ENCODE data around the gene KLK11.

KLK11 gene

GRCh38 chr19:51026554-51026831 lies at the start of gene KLK11:
TSS of gene KLK11 (minus strand) at chr19:51026616. CDS start at chr19:51025631, 985 bp downstream.
- no peak for DNase-seq
- intact Hi-C loops (cut with DNase I), result loop anchor here (10.0 kb wide), 1 partner anchor 68 kb away; no protein-coding TSS in a partner anchor

DNA sequence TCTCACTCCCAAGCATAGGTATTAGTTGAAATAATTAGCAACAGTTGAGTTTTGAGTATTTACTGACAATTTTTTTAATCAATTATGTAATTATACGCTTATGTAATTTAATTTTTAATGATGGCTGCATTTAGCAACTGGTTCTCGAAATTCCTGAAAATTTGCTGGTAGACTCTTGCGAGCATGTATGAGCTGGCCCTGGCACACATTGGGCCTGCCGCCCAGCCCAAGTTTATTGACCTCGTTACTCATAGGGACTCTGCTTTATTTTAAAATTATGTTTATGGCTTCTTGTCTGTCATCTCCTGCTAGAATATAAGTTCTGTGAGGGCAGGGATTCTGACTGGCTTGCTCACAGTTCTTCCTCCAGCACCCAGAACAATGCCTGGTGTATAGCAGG lies 49.6 kb upstream of the KLK11 start:
- intact Hi-C loops (cut with DNase I), result no loop called here
- no peak for DNase-seq

DNA sequence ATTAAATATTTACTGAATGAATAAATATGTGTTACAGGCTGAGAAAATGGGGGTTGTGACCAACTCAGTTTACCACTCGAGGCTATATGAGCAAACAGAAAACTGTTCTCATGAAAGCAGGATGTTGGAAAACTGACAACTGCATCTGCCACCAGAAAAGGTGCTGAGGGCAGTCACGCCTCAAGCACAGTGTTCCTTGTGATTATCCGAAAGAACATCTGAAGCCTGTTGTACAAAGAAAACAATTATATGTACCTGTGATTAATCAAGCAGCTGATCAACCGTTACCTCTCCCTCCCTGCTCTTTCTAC lies 44.6 kb upstream of the KLK11 start:
- no peak for DNase-seq
- intact Hi-C loops (cut with DNase I), result no loop called here

GRCh38 chr19:51070334-51071094 lies 44.1 kb upstream of the KLK11 start:
- no peak for DNase-seq
- intact Hi-C loops (cut with DNase I), result no loop called here

GRCh38 chr19:51066393-51067186 lies 40.2 kb upstream of the KLK11 start:
- intact Hi-C loops (cut with DNase I), result no loop called here

DNA sequence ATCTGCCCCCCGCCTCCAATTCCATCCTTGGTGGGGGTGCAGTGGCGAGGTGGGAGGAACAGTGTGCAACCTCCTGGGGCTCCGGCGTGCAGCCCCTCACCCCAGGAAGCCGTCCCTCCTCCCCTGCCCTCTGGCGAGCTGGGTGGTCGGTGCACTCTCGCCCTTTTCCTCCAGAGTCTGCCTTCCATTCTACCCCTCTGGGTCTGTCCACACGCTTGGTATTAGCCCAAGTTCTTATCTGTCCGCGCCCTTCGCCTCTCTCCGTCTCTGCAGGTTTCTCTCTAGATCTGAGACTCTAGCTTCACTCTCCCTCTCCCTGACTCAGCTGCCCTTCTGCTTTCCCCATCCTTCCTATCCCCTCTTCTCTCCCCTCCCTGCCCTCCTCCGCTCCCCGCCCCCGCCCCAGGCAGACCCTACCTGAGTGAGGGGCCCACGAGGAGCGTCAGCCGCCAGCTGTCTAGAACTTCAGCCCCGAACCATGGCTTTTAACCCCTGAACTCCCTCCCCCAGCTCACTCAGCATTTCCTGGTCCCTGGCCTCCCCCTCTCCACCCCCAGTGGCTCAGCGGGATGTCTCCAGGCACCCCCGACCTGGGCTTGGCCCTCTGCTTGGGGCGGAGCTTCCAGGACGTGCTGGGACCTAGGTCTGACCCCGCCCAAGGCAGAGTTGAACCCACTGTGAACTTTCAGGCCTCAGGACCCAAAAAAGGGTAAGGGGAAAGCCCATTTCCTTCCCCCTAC lies 39.0 kb upstream of the KLK11 start:
- intact Hi-C loops (cut with DNase I), result no loop called here
- DNase-seq, result no peak

More at GRCh38 chr19:51066393-51067186, 40.2 kb upstream of the KLK11 start:
- no peak for DNase-seq

DNA sequence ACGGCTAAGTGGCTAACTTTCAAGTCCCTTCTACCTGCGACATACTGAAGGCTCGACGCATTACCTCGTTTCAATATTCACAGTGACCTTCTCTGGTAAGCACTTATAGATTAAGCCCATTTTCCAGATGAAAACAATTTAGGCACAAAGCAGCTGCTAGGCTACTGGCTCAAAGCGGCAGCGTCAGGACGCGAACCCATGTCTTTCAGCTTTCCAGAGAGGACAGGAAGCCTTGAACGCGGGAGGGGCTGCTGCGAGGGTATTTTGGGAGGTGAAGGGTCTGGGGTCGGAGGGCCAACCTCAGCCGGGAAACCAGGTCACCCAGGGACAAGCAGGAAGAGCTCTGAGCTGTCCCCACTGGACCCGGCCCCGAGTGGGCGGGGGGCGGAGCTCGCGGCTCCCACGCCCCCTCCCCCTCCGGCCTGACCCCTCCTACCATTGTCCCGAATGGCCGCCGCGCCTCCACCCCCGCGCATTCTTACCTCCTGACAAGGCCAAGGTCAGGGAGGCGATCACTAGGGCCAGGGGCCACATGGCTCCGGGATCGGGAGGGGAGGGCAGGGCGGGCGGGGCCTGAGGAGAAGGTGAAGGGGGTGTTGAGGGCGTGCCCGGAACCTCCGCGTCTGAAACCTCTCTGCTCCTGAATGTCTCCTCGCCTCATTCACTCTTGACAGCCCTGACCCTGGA lies 38.3 kb upstream of the KLK11 start, which contains the start of gene KLK13:
Gene KLK13, minus strand, starts transcription at position 559 of the 687 bp plus-strand sequence. Its CDS starts 25 bp downstream, at position 534.
- no peak for DNase-seq
- intact Hi-C loops (cut with DNase I), result no loop called here

DNA sequence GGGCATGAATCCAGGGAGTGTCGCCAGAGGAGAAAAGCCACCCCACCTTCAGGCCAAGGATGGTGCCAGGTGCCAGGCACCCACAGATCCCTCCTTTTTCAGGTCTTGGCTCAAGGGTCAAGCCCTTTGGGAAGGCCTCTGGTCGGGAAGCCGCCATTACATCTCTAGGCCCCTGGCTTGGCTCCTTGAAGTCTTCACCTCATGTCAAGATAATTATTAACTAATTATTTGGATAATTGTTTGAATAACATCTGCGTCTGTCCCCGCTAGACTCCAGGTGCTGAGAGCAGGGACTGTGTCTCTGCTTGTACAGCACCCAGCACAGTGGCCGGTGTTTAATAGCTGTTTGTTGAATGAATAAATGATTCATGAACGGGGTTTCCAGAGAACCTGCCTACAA lies 37.2 kb upstream of the KLK11 start:
- no peak for DNase-seq
- intact Hi-C loops (cut with DNase I), result no loop called here

DNA sequence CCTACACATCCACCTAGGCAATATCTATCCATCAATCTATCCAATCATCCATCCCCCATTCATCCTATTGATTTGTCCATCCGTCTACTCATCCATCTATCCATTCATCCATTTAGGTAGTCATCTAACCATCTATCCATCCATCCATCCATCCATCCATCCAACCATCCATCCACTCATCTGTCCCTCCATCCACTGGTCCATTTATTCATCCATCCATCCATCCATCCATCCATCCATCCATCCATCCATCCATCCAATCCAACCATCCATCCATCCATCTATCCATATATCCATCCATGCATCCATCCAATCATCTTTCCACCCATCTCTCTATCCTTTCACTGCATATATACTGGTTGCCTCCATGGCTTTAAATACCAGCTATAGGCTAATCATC lies 34.6 kb upstream of the KLK11 start:
- DNase-seq, result no peak

GRCh38 chr19:51060336-51060735 lies 33.9 kb upstream of the KLK11 start:
- DNase-seq, result no peak
- intact Hi-C loops (cut with DNase I), result no loop called here

More for the DNA sequence above, 34.6 kb upstream of the KLK11 start:
- intact Hi-C loops (cut with DNase I), result no loop called here

- intact Hi-C loops (cut with DNase I), result no loop called here
These were observed 33.3 kb upstream of the KLK11 start for GRCh38 chr19:51059715-51060114.

DNA sequence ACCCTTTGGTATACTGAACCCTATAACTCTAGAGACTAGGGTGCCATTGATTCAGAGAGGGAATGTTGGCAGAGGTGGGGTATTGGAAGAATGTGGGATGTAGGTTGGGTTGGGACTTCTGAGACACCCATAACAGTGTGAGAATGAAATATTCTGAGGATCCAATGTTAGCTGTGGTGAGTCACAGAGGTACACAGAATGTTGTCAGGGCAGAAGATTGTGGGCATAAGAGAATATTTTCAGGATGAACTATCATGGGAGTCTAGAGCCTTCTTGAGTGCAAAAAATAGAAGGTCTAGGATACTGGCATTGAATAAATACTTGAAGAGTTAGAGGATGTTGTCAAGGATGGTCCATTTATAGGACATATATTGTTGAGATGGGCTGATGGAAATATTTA lies 29.4 kb upstream of the KLK11 start:
- intact Hi-C loops (cut with DNase I), result no loop called here
- no peak for DNase-seq

More at GRCh38 chr19:51059715-51060114, 33.3 kb upstream of the KLK11 start:
- no peak for DNase-seq

DNA sequence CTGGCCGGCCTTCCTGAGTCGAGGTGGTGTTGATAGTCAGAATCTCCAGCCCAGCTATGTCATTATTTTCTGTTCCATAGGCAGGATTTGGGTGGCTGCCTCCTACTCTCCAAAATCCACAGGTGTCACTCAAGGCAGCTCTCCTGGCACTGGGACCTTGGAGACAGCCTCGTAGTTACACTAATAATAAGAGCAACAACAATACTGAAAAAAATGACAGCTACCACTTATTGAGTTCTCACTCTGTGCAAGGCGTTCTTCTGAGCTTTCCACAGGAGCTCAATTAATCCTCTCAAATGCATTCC lies 20.6 kb upstream of the KLK11 start:
- DNase-seq, result no peak
- intact Hi-C loops (cut with DNase I), result no loop called here

DNA sequence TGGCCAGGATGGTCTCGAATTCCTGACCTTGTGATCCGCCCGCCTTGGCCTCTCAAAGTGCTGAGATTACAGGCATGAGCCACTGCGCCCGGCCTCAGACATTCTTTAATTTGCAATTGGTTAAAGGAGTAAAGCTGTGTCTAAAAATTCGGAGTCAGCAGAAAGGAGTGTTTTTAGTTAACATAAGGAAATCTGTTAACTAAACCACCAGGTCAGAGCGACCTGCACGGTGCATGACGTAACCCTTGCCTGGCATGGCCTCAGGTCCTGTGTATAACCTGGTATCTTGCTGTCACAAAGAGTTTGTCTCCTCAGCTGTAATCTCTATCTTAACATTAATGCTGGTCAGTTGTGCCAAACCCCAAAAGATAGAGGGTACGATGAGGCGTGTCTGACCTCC lies 17.9 kb upstream of the KLK11 start:
- no peak for DNase-seq
- intact Hi-C loops (cut with DNase I), result no loop called here

GRCh38 chr19:51043497-51043896 lies 17.1 kb upstream of the KLK11 start:
- DNase-seq, result no peak
- intact Hi-C loops (cut with DNase I), result no loop called here

DNA sequence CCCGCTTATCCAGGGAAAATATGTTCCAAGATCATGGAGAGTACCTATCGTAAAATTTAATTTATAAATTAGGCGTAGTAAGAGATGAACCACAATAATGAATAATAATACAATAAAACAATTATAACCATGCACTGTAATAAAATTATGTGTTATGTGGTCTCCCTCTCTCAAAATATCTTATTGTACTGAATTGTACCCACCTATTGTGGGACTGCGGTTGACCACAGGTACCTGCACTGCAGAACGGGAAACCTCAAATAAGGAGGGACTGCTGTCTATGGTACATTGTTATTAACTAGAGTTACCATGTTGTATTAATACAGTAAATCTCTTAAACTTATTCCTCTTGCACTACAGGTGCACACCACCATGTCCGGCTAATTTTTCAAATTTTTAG lies 13.7 kb upstream of the KLK11 start:
- no peak for DNase-seq
- intact Hi-C loops (cut with DNase I), result no loop called here

- no peak for DNase-seq
- intact Hi-C loops (cut with DNase I), result no loop called here
These were observed 10.1 kb upstream of the KLK11 start for GRCh38 chr19:51036519-51036918.

DNA sequence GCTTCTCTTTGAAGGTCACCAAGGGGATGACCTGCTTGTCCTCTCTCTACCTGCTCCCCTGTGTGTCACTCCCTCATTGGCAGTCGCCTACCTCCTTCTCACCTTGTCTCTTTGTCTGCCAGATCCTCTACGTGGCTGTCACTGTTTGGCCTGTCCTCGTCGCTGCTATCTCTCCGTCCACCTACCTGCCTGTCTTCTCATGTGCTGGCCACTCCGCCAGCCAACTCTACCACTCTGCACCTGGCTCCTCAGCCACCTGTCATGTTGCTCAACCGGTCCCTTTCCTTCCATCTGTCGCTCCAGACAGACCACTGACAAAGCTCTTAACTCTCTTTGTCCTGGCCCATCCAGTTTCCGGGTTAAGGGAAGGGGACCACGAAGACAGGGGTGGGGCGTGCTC lies 8.3 kb upstream of the KLK11 start, which contains the start of gene KLK12:
Gene KLK12, minus strand, starts transcription at position 299 of the 400 bp plus-strand sequence. CDS start 381 bp downstream, outside the sequence.
- no peak for DNase-seq
- intact Hi-C loops (cut with DNase I), result no loop called here

GRCh38 chr19:51031880-51032225 lies 5.4 kb upstream of the KLK11 start:
- no peak for DNase-seq
- intact Hi-C loops (cut with DNase I), result no loop called here

Measured in head of caudate nucleus (tissue), 42 donors.